HTR-8/SVneo (cell line): ENCODE results near the gene ADAMTSL1.

Experiments
- DNase-seq: peaks from one replicate; pipeline ENCODE4 v3.0.0; 2011; ENCODE audit warnings: low spot score, mixed read lengths; ENCODE audit not compliant: insufficient read length
- FAIRE-seq: peaks from 2 replicates; lab custom pipeline; 2011; peaks lifted over from hg19 to GRCh38; lab: Jason Lieb, UNC

Gene ADAMTSL1

DNA sequence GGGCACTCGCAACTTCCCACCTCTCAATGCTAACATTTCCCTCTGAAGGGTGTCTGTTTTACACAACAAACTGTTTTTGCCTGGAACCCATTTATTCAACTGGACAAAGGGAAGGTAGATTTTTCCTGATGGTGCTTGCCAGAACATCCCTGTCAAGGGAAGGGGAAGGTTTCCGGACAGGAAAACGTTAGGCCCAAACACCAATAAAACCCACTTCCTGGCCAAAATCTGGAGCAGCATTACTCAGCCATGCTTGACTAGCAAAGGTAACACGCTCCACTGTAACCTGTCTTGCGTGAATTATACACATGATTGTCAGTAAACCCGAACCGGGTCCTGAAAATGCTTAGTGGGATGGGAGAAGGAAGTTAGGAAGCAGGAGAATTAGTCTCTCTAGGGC lies 468.8 kb downstream of the ADAMTSL1 start:
- no peak for FAIRE-seq
- DNase-seq: no peak

DNA sequence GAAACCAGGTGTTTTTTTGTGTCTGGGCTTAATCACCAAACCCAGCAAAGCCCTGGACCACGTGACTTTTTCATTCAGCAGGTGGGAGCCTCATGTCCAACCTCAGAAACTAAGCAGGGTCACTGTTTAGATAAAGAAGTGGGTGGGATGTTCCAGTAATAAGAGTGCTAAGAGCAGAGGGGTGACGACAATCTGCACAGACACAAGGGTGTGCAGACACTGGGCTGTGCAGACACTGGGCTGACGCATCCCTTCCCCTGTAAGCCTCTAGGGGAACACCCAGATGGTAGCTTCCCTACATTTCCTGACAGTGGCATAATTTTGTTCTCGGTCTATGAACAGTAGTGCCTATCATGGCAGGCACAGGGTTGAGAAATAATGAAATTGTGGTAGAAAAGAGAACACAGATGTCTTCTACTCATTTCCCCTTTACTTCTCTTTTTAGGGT lies 474.0 kb downstream of the ADAMTSL1 start:
- DNase-seq (no peak), FAIRE-seq (no peak)

DNA sequence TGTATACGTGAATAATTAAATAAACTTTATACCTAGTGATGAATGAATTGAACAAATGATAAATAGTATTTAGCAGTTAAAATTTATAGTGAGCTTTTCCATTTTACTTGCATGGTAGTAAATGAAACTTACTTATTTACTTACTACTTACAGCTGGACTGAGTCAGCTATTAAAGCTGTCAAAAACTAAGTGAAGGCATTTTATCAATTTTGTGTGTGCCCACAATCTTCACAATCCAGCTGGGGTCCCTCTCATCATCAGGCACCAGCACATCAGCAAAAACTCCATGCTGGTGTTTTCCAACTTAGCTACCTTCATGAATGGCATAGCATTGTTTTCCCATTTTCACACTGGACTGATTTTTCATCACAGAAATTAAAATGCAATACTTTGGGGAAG lies 478.0 kb downstream of the ADAMTSL1 start:
- FAIRE-seq (no peak), DNase-seq (no peak)

- DNase-seq (no peak), FAIRE-seq (no peak)
Observed at GRCh38 chr9:18955626-18956025, 481.7 kb downstream of the ADAMTSL1 start.
